Activated CD4-positive, alpha-beta T cell treated with anti-CD3 and anti-CD28 coated beads, Interleukin-10, Interleukin-2, amounts not matched to agents 100 ng/mL and 50 ng/mL, durations not matched to agents 16 hours and 8 hours (primary cell): Measurements from ENCODE around the gene ZDHHC20.

Experiments used
- DNase-seq: peaks from one replicate; pipeline ENCODE4 v3.0.0-alpha.2; 2020

The ZDHHC20 gene

GRCh38 chr13:21458813-21459701 is at the start of gene ZDHHC20:
Gene ZDHHC20 (minus strand): TSS chr13:21459303. CDS start chr13:21459171, 132 bp downstream.
- peak; percentile 92 for DNase-seq

GRCh38 chr13:21504379-21504778 is 45.3 kb upstream of the ZDHHC20 start:
- no peak for DNase-seq

GRCh38 chr13:21501686-21502085 is 42.6 kb upstream of the ZDHHC20 start:
- DNase-seq = no peak

GRCh38 chr13:21486322-21486721 is 27.2 kb upstream of the ZDHHC20 start:
- DNase-seq = no peak

- DNase-seq = no peak
Observed at GRCh38 chr13:21483748-21484147, 24.6 kb upstream of the ZDHHC20 start.

- no peak for DNase-seq
Observed at GRCh38 chr13:21481359-21481758, 22.3 kb upstream of the ZDHHC20 start.

- DNase-seq = peak; percentile 68
Observed at GRCh38 chr13:21478881-21479808, 20.0 kb upstream of the ZDHHC20 start.

GRCh38 chr13:21476893-21477472 is 17.9 kb upstream of the ZDHHC20 start:
- peak; percentile 88 for DNase-seq

GRCh38 chr13:21475115-21475514 is 16.0 kb upstream of the ZDHHC20 start:
- no peak for DNase-seq

GRCh38 chr13:21470785-21471184 is 11.7 kb upstream of the ZDHHC20 start:
- DNase-seq = no peak

- no peak for DNase-seq
Observed at GRCh38 chr13:21466527-21466926, 7.4 kb upstream of the ZDHHC20 start.

GRCh38 chr13:21465710-21466160 is 6.6 kb upstream of the ZDHHC20 start:
- no peak for DNase-seq

- no peak for DNase-seq
Observed at GRCh38 chr13:21463424-21463823, 4.3 kb upstream of the ZDHHC20 start.

- DNase-seq = no peak
Observed at GRCh38 chr13:21461131-21461530, 2.0 kb upstream of the ZDHHC20 start.

- peak; percentile 70 for DNase-seq
Observed at GRCh38 chr13:21458451-21458812, 671 bp downstream of the ZDHHC20 start.

GRCh38 chr13:21453387-21454081 is 5.6 kb downstream of the ZDHHC20 start:
- DNase-seq = no peak

GRCh38 chr13:21450936-21451335 is 8.2 kb downstream of the ZDHHC20 start:
- no peak for DNase-seq

GRCh38 chr13:21446656-21447055 is 12.4 kb downstream of the ZDHHC20 start:
- DNase-seq = no peak

GRCh38 chr13:21445759-21446158 is 13.3 kb downstream of the ZDHHC20 start:
- no peak for DNase-seq

GRCh38 chr13:21443171-21443570 is 15.9 kb downstream of the ZDHHC20 start:
- DNase-seq = no peak

- no peak for DNase-seq
Observed at GRCh38 chr13:21436582-21436981, 22.5 kb downstream of the ZDHHC20 start.

- DNase-seq = peak; percentile 73
Observed at GRCh38 chr13:21435687-21436151, 23.4 kb downstream of the ZDHHC20 start.
